HG03045 (cell line): ENCODE measurements around the gene TSPAN9.

ENCODE experiments used
- ATAC-seq: cut with Tn5 transposase; IDR thresholded peaks from one replicate; pipeline ENCODE4 v1.9.1; 2021; ENCODE audit warnings: mild to moderate bottlenecking, moderate library complexity; ENCODE audit not compliant: unreplicated experiment

The TSPAN9 gene

GRCh38 chr12:3326850-3327780, 249.9 kb downstream of the TSPAN9 start:
- no peak for ATAC-seq

- no peak for ATAC-seq
Measured at GRCh38 chr12:3328081-3328480, 250.9 kb downstream of the TSPAN9 start.

- ATAC-seq, result no peak
Measured at GRCh38 chr12:3328571-3328970, 251.4 kb downstream of the TSPAN9 start.

GRCh38 chr12:3329361-3329760, 252.2 kb downstream of the TSPAN9 start:
- no peak for ATAC-seq

- ATAC-seq, result no peak
Measured at GRCh38 chr12:3330976-3331510, 253.9 kb downstream of the TSPAN9 start.

GRCh38 chr12:3332188-3332587, 255.0 kb downstream of the TSPAN9 start:
- no peak for ATAC-seq

- no peak for ATAC-seq
Measured at GRCh38 chr12:3333583-3333982, 256.4 kb downstream of the TSPAN9 start.

- no peak for ATAC-seq
Measured at GRCh38 chr12:3333991-3334391, 256.8 kb downstream of the TSPAN9 start.

GRCh38 chr12:3335078-3335487, 257.9 kb downstream of the TSPAN9 start:
- ATAC-seq, result no peak
